GM18858 (cell line): ENCODE data around the gene GNAL.

ENCODE experiments used
- ATAC-seq: cut with Tn5 transposase; IDR thresholded peaks from one replicate; pipeline ENCODE4 v1.9.1; 2021; ENCODE audit not compliant: unreplicated experiment

The GNAL gene

GRCh38 chr18:11719621-11720020 is 30.6 kb downstream of the GNAL start:
- no peak for ATAC-seq

- no peak for ATAC-seq
These were observed 32.7 kb downstream of the GNAL start for GRCh38 chr18:11721720-11722119.

- no peak for ATAC-seq
These were observed 35.7 kb downstream of the GNAL start for GRCh38 chr18:11724781-11725180.

- no peak for ATAC-seq
These were observed 37.5 kb downstream of the GNAL start for GRCh38 chr18:11726556-11726955.

- ATAC-seq = no peak
These were observed 39.2 kb downstream of the GNAL start for GRCh38 chr18:11728249-11728648.

GRCh38 chr18:11729556-11729955 is 40.5 kb downstream of the GNAL start:
- no peak for ATAC-seq

GRCh38 chr18:11733031-11733430 is 44.0 kb downstream of the GNAL start:
- no peak for ATAC-seq

GRCh38 chr18:11736656-11737055 is 47.6 kb downstream of the GNAL start:
- ATAC-seq = no peak

- no peak for ATAC-seq
These were observed 50.8 kb downstream of the GNAL start for GRCh38 chr18:11739893-11740292.

- ATAC-seq = no peak
These were observed 51.4 kb downstream of the GNAL start for GRCh38 chr18:11740461-11740860.

GRCh38 chr18:11741505-11742145 is 52.6 kb downstream of the GNAL start:
- no peak for ATAC-seq

GRCh38 chr18:11745521-11745920 is 56.5 kb downstream of the GNAL start:
- ATAC-seq = no peak

GRCh38 chr18:11747286-11747685 is 58.2 kb downstream of the GNAL start:
- ATAC-seq = no peak

- no peak for ATAC-seq
These were observed 58.7 kb downstream of the GNAL start for GRCh38 chr18:11747731-11748130.

GRCh38 chr18:11749305-11749704 is 60.2 kb downstream of the GNAL start:
- no peak for ATAC-seq

- ATAC-seq = no peak
These were observed 61.1 kb downstream of the GNAL start for GRCh38 chr18:11750171-11750570.

GRCh38 chr18:11750581-11751310 is 61.7 kb downstream of the GNAL start:
- no peak for ATAC-seq

GRCh38 chr18:11751341-11752115 is 62.5 kb downstream of the GNAL start:
- no peak for ATAC-seq

GRCh38 chr18:11752116-11752911 is 63.2 kb downstream of the GNAL start:
- no peak for ATAC-seq

- no peak for ATAC-seq
These were observed 65.9 kb downstream of the GNAL start for GRCh38 chr18:11754979-11755378.

GRCh38 chr18:11757084-11757590 is 68.1 kb downstream of the GNAL start:
- no peak for ATAC-seq
